PC-9 (cell line): ENCODE measurements around the gene FOXN3.

ENCODE experiments used
- EZH2 ChIP-seq: fragments of 200-600 bp; sonication (generic); IDR thresholded peaks from 2 replicates; pipeline ENCODE4 v1.8.0; 2017; ENCODE audit warnings: antibody characterized with exemption, low read depth
- TF ChIP-seq, protein P1 (sequence below): fragments of 200-600 bp; sonication (generic); conservative IDR thresholded peaks from 2 replicates; pipeline ENCODE4 v1.6.1; 2017; ENCODE audit warnings: mixed run types, antibody characterized with exemption, mild to moderate bottlenecking, moderate library complexity

DNA sequence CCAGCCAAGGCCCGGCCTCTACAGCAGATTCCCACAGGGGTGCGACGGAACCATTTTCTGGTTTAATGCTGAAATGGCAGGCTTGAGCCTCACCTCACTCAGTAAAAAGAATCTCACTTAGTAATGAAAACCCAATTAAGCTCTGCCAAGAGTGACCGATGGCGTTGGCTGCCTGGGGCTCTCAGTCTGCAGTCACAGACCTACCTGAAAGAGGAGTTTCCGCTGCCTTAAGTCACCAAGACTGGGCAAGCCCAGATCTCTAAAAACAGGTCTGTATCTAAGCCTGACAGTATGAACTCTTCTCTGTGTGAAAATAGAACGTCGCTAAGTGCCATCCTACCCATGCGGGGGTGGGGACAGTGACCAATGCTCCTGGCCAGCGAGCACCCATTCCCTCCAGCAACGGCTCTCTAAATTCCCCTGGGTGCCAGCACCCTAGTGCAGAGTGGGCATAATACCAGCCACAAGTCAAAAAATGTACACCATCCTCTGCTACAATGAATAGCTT is 107.3 kb downstream of the FOXN3 start:
- TF ChIP-seq, protein P1, sequence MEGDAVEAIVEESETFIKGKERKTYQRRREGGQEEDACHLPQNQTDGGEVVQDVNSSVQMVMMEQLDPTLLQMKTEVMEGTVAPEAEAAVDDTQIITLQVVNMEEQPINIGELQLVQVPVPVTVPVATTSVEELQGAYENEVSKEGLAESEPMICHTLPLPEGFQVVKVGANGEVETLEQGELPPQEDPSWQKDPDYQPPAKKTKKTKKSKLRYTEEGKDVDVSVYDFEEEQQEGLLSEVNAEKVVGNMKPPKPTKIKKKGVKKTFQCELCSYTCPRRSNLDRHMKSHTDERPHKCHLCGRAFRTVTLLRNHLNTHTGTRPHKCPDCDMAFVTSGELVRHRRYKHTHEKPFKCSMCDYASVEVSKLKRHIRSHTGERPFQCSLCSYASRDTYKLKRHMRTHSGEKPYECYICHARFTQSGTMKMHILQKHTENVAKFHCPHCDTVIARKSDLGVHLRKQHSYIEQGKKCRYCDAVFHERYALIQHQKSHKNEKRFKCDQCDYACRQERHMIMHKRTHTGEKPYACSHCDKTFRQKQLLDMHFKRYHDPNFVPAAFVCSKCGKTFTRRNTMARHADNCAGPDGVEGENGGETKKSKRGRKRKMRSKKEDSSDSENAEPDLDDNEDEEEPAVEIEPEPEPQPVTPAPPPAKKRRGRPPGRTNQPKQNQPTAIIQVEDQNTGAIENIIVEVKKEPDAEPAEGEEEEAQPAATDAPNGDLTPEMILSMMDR: no peak
- TF ChIP-seq EZH2: no peak
